Gastrocnemius medialis (tissue), 4 donors: ENCODE measurements around the gene PLEKHA5.

Experiments
- CTCF ChIP-seq, 5 experiments: fragments of 450-650 bp in 3 of 5; fragments of 200-600 bp in 2 of 5; sonication (generic) in 2 of 5; IDR thresholded peaks in 4 of 5; conservative IDR thresholded peaks in 1 of 5; 1 replicate in 4 of 5; 2 replicates in 1 of 5; pipeline ENCODE4 v1.5.1; 2016 to 2019; ENCODE audit warnings: antibody characterized with exemption in 5 of 5, mild to moderate bottlenecking in 3 of 5, moderate library complexity in 3 of 5
- POLR2A ChIP-seq, 2 donors: fragments of 450-650 bp; IDR thresholded peaks; one replicate each; pipeline ENCODE4 v1.6.1; 2017; ENCODE audit warnings: antibody characterized with exemption in 2 of 2, mild to moderate bottlenecking in 2 of 2, moderate library complexity in 2 of 2

GRCh38 chr12:19179986-19180385 is 50.5 kb downstream of the PLEKHA5 start:
- TF ChIP-seq CTCF (IDR thresholded peaks at IDR 0.05 in 4 of 5, conservative IDR thresholded peaks at IDR 0.05 in 1 of 5) (no peak), POLR2A (IDR thresholded peaks at IDR 0.05) (no peak)
